ENCODE measurements around the gene GDPD5.

The GDPD5 gene

DNA sequence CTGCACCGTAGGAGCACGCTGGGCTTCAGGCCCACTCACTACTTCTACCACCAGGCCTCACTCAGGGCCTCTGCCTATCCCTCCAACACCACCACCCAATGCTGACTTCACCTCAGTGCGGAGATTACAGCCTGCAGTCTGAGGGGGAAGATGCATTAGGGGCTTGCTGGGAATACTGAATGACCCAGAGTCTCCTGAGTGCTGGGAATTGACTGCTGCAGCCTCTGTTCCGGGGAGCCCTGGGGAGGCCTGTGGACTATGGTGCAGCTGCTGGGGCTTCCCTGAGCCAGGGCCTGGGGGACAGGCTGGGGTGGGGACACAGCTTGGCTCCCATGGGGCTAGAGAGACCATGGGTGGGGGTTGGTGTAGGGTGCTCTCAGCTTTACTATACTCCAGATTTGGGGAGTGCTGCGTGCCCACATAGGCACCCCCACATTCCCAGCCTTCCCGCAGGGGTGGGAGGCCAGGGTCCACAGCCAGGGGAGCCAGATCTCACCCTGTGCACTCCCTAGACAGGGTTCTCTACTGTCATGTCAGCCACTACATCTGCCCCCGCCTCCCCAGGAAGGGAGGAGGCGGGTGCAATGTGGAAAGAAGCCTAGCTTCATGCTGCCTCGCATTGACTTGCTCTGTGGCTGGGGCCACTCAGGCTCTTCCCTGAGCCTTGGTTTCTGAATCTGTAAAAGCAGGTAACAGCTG lies 44.4 kb downstream of the GDPD5 start:
- POLR2A ChIA-PET = no interaction called here
- no peak for DNase-seq (ENCODE audit: extremely low spot score)
- no peak for TF ChIP-seq CTCF (IDR thresholded peaks at IDR 0.05; ENCODE audit: control extremely low read depth, extremely low read depth, low read depth, missing control alignments)
- CTCF ChIA-PET = interaction anchor here (0.7 to 1.9 kb wide), 3 partner anchors 12 to 37 kb away, joined by 3 to 4 read pairs (median 3); no protein-coding TSS in a partner anchor

DNA sequence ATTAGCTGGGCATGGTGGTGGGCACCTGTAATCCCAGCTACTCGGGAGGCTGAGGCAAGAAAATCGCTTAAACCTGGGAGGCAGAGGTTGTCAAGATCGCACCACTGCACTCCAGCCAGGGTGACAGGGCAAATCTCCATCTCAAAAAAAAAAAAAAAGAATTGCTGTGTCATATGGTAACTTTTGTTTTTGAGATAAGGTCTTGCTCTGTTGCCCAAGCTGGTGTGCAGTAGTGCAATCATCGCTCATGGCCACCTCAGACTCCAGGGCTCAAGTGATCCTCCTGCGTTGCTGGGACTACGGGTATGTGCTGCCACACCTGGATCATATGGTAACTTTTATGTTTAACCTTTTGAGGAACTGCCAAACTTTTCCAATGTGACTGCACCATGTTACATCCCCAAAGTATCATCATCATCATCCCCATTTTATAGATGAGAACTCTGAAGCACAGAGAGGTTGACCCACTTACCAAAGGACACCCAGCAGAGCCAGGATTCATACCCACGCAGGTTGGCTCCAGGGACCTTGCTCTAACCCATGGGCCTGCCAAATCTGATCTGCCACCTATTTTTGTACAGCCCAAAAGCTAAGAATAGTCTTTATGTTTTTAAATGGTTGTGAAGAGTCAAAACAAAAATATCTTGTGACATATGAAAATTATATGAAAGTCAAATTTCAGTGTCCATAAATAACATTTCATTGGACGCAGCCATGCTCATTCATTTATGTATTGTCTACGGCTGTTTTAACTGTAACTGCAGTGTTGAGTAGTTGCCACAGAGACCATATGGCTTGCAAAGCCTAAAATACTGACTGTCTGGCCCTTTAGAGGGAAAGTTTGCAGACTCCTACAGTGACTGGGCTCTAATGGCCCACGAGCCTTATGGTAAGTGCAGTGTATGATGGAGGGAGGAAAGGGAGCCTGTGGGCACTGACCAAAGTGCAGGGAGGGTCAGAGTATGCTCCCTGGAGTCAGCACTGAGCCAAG lies 45.3 kb downstream of the GDPD5 start:
- ChIA-PET CTCF (interaction anchor here (0.7 to 1.9 kb wide), 3 partner anchors 11 to 36 kb away, joined by 3 to 4 read pairs (median 3); no protein-coding TSS in a partner anchor), POLR2A (no interaction called here)
- no peak for DNase-seq (ENCODE audit: extremely low spot score)
- TF ChIP-seq CTCF (IDR thresholded peaks at IDR 0.05; ENCODE audit: control extremely low read depth, extremely low read depth, low read depth, missing control alignments) = no peak

DNA sequence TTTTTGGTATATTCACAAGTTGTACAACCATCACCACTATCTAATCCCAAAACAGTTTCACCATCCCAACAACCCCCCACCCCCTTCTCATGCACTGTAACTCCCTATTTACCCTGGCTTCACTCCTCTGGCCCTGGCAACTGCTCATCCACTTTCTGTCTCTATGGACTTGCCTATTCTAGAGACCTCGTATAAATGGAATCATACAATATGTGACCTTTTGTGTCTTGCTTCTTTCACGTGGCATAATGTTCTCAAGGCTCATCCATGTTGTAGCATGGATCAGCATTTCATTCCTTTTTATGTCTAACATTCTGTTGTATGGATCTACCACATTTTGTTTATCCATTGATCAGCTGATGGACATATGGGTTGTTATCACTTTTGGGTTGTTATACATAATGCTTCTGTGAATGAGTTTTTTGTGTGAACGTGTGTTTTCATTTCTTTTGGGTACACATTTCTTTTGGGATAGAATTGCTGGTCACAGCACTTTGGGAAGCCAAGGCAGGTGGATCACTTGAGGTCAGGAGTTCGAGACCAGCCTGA lies 46.1 kb downstream of the GDPD5 start:
- CTCF ChIA-PET = interaction anchor here (1.9 kb wide), 1 partner anchor 27 kb away, joined by 4 read pairs; no protein-coding TSS in a partner anchor
- DNase-seq (ENCODE audit: extremely low spot score) = no peak
- TF ChIP-seq CTCF (IDR thresholded peaks at IDR 0.05; ENCODE audit: control extremely low read depth, extremely low read depth, low read depth, missing control alignments) = no peak
- POLR2A ChIA-PET = no interaction called here

DNA sequence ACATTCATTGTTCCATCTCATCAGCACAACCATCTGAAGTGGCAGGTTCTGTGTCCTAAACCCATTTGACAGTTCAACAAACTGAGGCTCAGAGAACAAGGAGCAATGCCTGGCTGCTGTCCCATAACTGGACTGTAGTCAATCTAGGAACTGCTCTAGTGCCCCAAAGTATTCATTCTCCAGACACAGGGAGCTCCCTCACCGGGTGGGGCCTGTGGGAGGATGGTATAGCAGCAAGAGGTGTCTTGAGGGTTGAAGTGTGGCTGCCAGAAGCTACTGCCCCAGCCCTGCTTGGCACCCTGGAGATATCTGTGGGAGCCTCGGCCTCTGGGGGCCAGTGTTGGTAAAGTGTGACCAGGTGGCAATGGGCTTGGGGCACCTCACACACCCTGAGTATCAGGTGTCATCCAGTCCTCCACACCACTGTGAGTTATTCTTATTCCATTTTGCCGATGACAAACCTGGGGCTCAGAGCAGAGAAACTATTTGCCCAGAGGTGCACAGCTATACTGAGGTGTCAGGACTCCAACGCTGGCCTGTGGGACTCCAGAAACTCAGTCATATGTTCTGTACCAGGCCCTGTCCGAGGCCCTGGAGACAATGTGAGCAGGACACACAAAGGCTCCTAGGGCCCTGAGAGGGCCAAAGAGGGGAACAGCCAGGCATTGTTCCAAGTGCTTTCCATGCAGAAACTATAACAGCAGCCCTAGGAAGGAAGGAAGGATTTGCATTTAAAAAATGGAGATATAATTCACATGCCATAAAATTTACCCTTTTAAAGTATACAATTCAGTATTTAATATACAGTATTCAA lies 46.8 kb downstream of the GDPD5 start:
- no peak for DNase-seq (ENCODE audit: extremely low spot score)
- POLR2A ChIA-PET = no interaction called here
- CTCF ChIA-PET = interaction anchor here (0.9 to 2.2 kb wide), 3 partner anchors 10 to 155 kb away, joined by 3 to 8 read pairs (median 3); no protein-coding TSS in a partner anchor
- no peak for TF ChIP-seq CTCF (IDR thresholded peaks at IDR 0.05; ENCODE audit: control extremely low read depth, extremely low read depth, low read depth, missing control alignments)

GRCh38 chr11:75477614-75477935 lies 48.2 kb downstream of the GDPD5 start:
- no peak for DNase-seq (ENCODE audit: extremely low spot score)
- TF ChIP-seq CTCF (IDR thresholded peaks at IDR 0.05; ENCODE audit: control extremely low read depth, extremely low read depth, low read depth, missing control alignments) = no peak
- CTCF ChIA-PET = interaction anchor here (1.5 to 2.2 kb wide), 2 partner anchors 32 to 153 kb away, joined by 3 to 8 read pairs; no protein-coding TSS in a partner anchor
- POLR2A ChIA-PET = no interaction called here
